NCI-H1105 (cell line): Measurements from ENCODE around the gene NOVA1.
"Not testable (repeated sequence)": the region's sequence is repeated elsewhere in the genome, so short reads cannot be mapped to it uniquely, and the experiment has no call there.

Source experiments
- DNase-seq: peaks from one replicate; lab custom pipeline; 2025; lab: John Stamatoyannopoulos, UW

The NOVA1 gene

GRCh38 chr14:26597589-26598080 is at the start of gene NOVA1:
TSS of gene NOVA1 (minus strand) at chr14:26598033. CDS start at chr14:26597436, 597 bp downstream.
- peak; percentile 54 for DNase-seq

- DNase-seq, result not testable (repeated sequence)
Measured at GRCh38 chr14:26645057-26645456, 47.2 kb upstream of the NOVA1 start.

- DNase-seq, result no peak
Measured at GRCh38 chr14:26636561-26636960, 38.7 kb upstream of the NOVA1 start.

GRCh38 chr14:26634946-26635345 is 37.1 kb upstream of the NOVA1 start:
- DNase-seq, result not testable (repeated sequence)

GRCh38 chr14:26626256-26626655 is 28.4 kb upstream of the NOVA1 start:
- no peak for DNase-seq

- DNase-seq, result no peak
Measured at GRCh38 chr14:26622611-26623010, 24.8 kb upstream of the NOVA1 start.

- no peak for DNase-seq
Measured at GRCh38 chr14:26621807-26622560, 24.2 kb upstream of the NOVA1 start.

GRCh38 chr14:26621364-26621763 is 23.5 kb upstream of the NOVA1 start:
- no peak for DNase-seq

GRCh38 chr14:26611259-26611658 is 13.4 kb upstream of the NOVA1 start:
- no peak for DNase-seq

GRCh38 chr14:26606729-26607312 is 9.0 kb upstream of the NOVA1 start:
- no peak for DNase-seq

GRCh38 chr14:26605602-26606001 is 7.8 kb upstream of the NOVA1 start:
- DNase-seq, result no peak

- DNase-seq, result no peak
Measured at GRCh38 chr14:26602902-26603301, 5.1 kb upstream of the NOVA1 start.

- no peak for DNase-seq
Measured at GRCh38 chr14:26601856-26602255, 4.0 kb upstream of the NOVA1 start.

GRCh38 chr14:26599291-26599690 is 1.5 kb upstream of the NOVA1 start:
- DNase-seq, result no peak

- no peak for DNase-seq
Measured at GRCh38 chr14:26598672-26599131, 869 bp upstream of the NOVA1 start.

GRCh38 chr14:26598081-26598671 is 343 bp upstream of the NOVA1 start:
- peak; percentile 94 for DNase-seq

- DNase-seq, result no peak
Measured at GRCh38 chr14:26597071-26597588, 703 bp downstream of the NOVA1 start.

- no peak for DNase-seq
Measured at GRCh38 chr14:26596543-26597061, 1.2 kb downstream of the NOVA1 start.

- no peak for DNase-seq
Measured at GRCh38 chr14:26595926-26596542, 1.8 kb downstream of the NOVA1 start.

- no peak for DNase-seq
Measured at GRCh38 chr14:26594756-26595545, 2.9 kb downstream of the NOVA1 start.

- DNase-seq, result no peak
Measured at GRCh38 chr14:26594148-26594547, 3.7 kb downstream of the NOVA1 start.
